Measurements from ENCODE around the gene WLS. TPM values are rescaled to one million over a fixed set of nuclear protein-coding genes. Genes with fewer than 3 reads are reported as not detected.

The WLS gene
- total and polyA plus RNA-seq, 9 donors, result 42.2 to 303 (median 120) TPM

- H3K36me3 ChIP-seq, result no peaks in the 10 kb centered on the region
- DNase-seq, result no peak
- intact Hi-C loops (cut with DNase I), result no loop called here
- H3K27ac ChIP-seq, result no peak overlapping the region
- 60 to 63% (median 62%) methylated on average over 2 of the region's 2 CpGs for WGBS, 3 donors
- no peaks in the 10 kb centered on the region for H3K9me3 ChIP-seq
- no peaks in the 10 kb centered on the region for H3K27me3 ChIP-seq
- no peaks in the 10 kb centered on the region for H3K4me1 ChIP-seq (ENCODE audit: insufficient read depth)
- H3K4me3 ChIP-seq, result no peak overlapping the region
- no peak for TF ChIP-seq EP300 (IDR thresholded peaks at IDR 0.05)
- TF ChIP-seq, protein P1, sequence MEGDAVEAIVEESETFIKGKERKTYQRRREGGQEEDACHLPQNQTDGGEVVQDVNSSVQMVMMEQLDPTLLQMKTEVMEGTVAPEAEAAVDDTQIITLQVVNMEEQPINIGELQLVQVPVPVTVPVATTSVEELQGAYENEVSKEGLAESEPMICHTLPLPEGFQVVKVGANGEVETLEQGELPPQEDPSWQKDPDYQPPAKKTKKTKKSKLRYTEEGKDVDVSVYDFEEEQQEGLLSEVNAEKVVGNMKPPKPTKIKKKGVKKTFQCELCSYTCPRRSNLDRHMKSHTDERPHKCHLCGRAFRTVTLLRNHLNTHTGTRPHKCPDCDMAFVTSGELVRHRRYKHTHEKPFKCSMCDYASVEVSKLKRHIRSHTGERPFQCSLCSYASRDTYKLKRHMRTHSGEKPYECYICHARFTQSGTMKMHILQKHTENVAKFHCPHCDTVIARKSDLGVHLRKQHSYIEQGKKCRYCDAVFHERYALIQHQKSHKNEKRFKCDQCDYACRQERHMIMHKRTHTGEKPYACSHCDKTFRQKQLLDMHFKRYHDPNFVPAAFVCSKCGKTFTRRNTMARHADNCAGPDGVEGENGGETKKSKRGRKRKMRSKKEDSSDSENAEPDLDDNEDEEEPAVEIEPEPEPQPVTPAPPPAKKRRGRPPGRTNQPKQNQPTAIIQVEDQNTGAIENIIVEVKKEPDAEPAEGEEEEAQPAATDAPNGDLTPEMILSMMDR (IDR thresholded peaks at IDR 0.05), result no peak
- TF ChIP-seq POLR2A (IDR thresholded peaks at IDR 0.05), result no peak
Measured at GRCh38 chr1:68083686-68084085, 148.6 kb downstream of the WLS start.

- Histone ChIP-seq H3K9me3 (no peaks in the 10 kb centered on the region), H3K27me3 (no peaks in the 10 kb centered on the region), H3K4me3 (no peak overlapping the region), H3K36me3 (no peaks in the 10 kb centered on the region), H3K27ac (no peak overlapping the region), H3K4me1 (ENCODE audit: insufficient read depth) (no peaks in the 10 kb centered on the region)
- no peak for DNase-seq
- TF ChIP-seq POLR2A (IDR thresholded peaks at IDR 0.05) (no peak), EP300 (IDR thresholded peaks at IDR 0.05) (no peak)
- TF ChIP-seq, protein P1 (IDR thresholded peaks at IDR 0.05), result no peak
- intact Hi-C loops (cut with DNase I), result no loop called here
Measured at GRCh38 chr1:68081775-68082283, 150.5 kb downstream of the WLS start.

GRCh38 chr1:68078647-68079046, 153.7 kb downstream of the WLS start:
- intact Hi-C loops (cut with DNase I), result no loop called here
- Histone ChIP-seq H3K27ac (no peak overlapping the region), H3K27me3 (no peaks in the 10 kb centered on the region), H3K9me3 (no peaks in the 10 kb centered on the region), H3K4me1 (ENCODE audit: insufficient read depth) (no peaks in the 10 kb centered on the region), H3K36me3 (no peaks in the 10 kb centered on the region), H3K4me3 (no peak overlapping the region)
- TF ChIP-seq EP300 (IDR thresholded peaks at IDR 0.05), result no peak
- TF ChIP-seq POLR2A (IDR thresholded peaks at IDR 0.05), result no peak
- TF ChIP-seq, protein P1 (IDR thresholded peaks at IDR 0.05), result no peak
- no peak for DNase-seq
- 78 to 81% (median 79%) methylated on average over 2 of the region's 2 CpGs for WGBS, 3 donors

MicroRNAs encoded within 50 kb of the gene (microRNA counts, 767-probe panel; counts per million panel counts)
- microRNA hsa-miR-1262, result 530 counts per million, percentile 78 among the panel's probes with 10 or more counts

Small RNA genes lying within 50 kb of the gene (microRNA-seq; reads per million reads assigned to microRNA genes)
- 5.2 to 7.4 (median 6.0) reads per million in 3 donors for gene MIR1262

Small RNA genes lying within 50 kb of the gene (small RNA-seq; reads per million reads assigned to genes)
- gene COX6B1P7, result not detected
- 4.6 reads per million, percentile 79 among the genes with 10 or more reads in this experiment for gene MIR1262

Other genes starting within 250 kb of the WLS start
- gene DIRAS3, start 181.9 kb downstream of the WLS start, total RNA-seq, result 100 to 1,000 TPM in 2 of 7 donors, 10 to 100 TPM in 5; 44.4 to 109 (median 74.8) TPM
- gene DIRAS3, start 181.9 kb downstream of the WLS start, polyA plus RNA-seq, result 10 to 100 TPM; 58.3 to 66.5 TPM
- gene RPE65, start 217.4 kb upstream of the WLS start, total RNA-seq, result under 1 TPM in 2 of 7 donors, not detected in 5; 0.15 to 0.20 TPM
- gene RPE65, start 217.4 kb upstream of the WLS start, polyA plus RNA-seq, result under 1 TPM in 1 of 2 donors, not detected in 1; 0.05 TPM

Measured in ovary (tissue), 9 donors.